Measurements from ENCODE around the gene RAD9A. TPM values are rescaled to one million over a fixed set of nuclear protein-coding genes. Genes with fewer than 3 reads are reported as not detected.

RAD9A gene
- total RNA-seq, 1 experiment from 2014 or later = 20.9 TPM

- Histone ChIP-seq H3K27me3 (ENCODE audit: insufficient read depth, low read length) (no peaks in the 10 kb centered on the region; the same call in 1 of the 2 replicates), H3K79me1 (ENCODE audit: insufficient read depth, low read depth, low read length, poor library complexity, severe bottlenecking) (no peaks in the 10 kb centered on the region), H3K4me2 (ENCODE audit: insufficient read depth, insufficient read length, low read length) (no peak overlapping the region), H2BK20ac (ENCODE audit: low read depth, low read length, poor library complexity, severe bottlenecking) (no peak overlapping the region), H3K27ac (ENCODE audit: insufficient read length, low read depth, low read length) (no peak overlapping the region), H2BK5ac (ENCODE audit: insufficient read length, low read length) (no peak overlapping the region), H3K18ac (ENCODE audit: insufficient read length, low read depth, low read length) (no peak overlapping the region), H2BK12ac (ENCODE audit: insufficient read length, low read depth, low read length) (no peak overlapping the region), H2AFZ (ENCODE audit: low read length) (no peak overlapping the region), H3K4me1 (ENCODE audit: insufficient read depth, low read length) (peaks cover 7% of the 10 kb centered on the region; the same call in 1 of the 2 replicates), H2AK5ac (ENCODE audit: insufficient read length, low read length) (no peak overlapping the region), H4K8ac (replicated peaks; ENCODE audit: insufficient read length, low read depth, low read length) (no peak overlapping the region), H4K20me1 (ENCODE audit: control insufficient read depth, insufficient read depth, insufficient read length) (peaks cover 3% of the 10 kb centered on the region), H3K14ac (ENCODE audit: insufficient read depth, low read length) (no peak overlapping the region; the same call in 1 of the 2 replicates), H2BK15ac (ENCODE audit: low read depth, low read length) (no peak overlapping the region), H2BK120ac (ENCODE audit: low read depth, low read length, poor library complexity, severe bottlenecking) (no peak overlapping the region), H4K91ac (ENCODE audit: insufficient read length, low read depth, low read length) (no peak overlapping the region), H3K9me3 (ENCODE audit: control insufficient read depth, low read depth, low read length) (no peaks in the 10 kb centered on the region), H3K23me2 (ENCODE audit: insufficient read length, low read depth, low read length, poor library complexity, severe bottlenecking) (peaks cover 3% of the 10 kb centered on the region), H3T11ph (ENCODE audit: low read length) (no peak overlapping the region), H3K79me2 (ENCODE audit: insufficient read depth, low read length) (no peaks in the 10 kb centered on the region), H4K5ac (ENCODE audit: insufficient read length, low read depth, low read length) (no peak overlapping the region), H3K4ac (ENCODE audit: low read depth, low read length) (no peak overlapping the region), H3K23ac (ENCODE audit: insufficient read length, low read depth, low read length) (no peak overlapping the region), H3K56ac (ENCODE audit: insufficient read length, low read depth, low read length) (no peak overlapping the region), H3K9ac (ENCODE audit: extremely low read depth, insufficient read length, low read length) (no peak overlapping the region)
- Mint-ChIP-seq H3K27me3 (ENCODE audit: low read depth) (peaks cover 74% of the 10 kb centered on the region), H3K9me3 (no peaks in the 10 kb centered on the region), H3K4me3 (no peak overlapping the region), H3K4me1 (peaks cover 29 to 31% of the 10 kb centered on the region in 2 experiments), H3K36me3 (ENCODE audit: insufficient read depth in 1 of 3, low read depth in 3 of 3) (no peaks in the 10 kb centered on the region; a peak in 1 of 7 replicates), H3K27ac (no peak overlapping the region)
- TF ChIP-seq CTCF (conservative IDR thresholded peaks at IDR 0.05) = no peak
- no CpG with 5 or more reads among the region's 8 CpGs for WGBS (ENCODE audit: extremely low coverage, insufficient read length, low lambda C conversion rate)
- no peak for DNase-seq
These were observed 25.2 kb upstream of the RAD9A start for GRCh38 chr11:67366546-67366945.

Measured in H9 (cell line).